Thymus (tissue), 11 donors: ENCODE results near the gene SEMA6A. TPM values are rescaled to one million over a fixed set of nuclear protein-coding genes. Genes with fewer than 3 reads are reported as not detected.

Source experiments
- DNase-seq, 9 donors: peaks; one replicate each; pipeline ENCODE4 v3.0.0-alpha.2; 2013; ENCODE audit warnings: low spot score in 9 of 9, low read depth in 6 of 9, missing footprints in 1 of 9
- H3K27ac ChIP-seq, 2 donors: one replicate each; pipeline ENCODE4 v1.5.1; 2013; ENCODE audit warnings: control low read depth in 1 of 2, low read depth in 1 of 2, low read length in 1 of 2, mild to moderate bottlenecking in 1 of 2, moderate library complexity in 1 of 2
- H3K27me3 ChIP-seq, 2 donors: one replicate each; pipeline ENCODE4 v1.5.1; 2013; ENCODE audit warnings: low read length in 1 of 2; ENCODE audit not compliant: control insufficient read depth in 2 of 2, insufficient read depth in 1 of 2
- H3K36me3 ChIP-seq, 2 donors: one replicate each; pipeline ENCODE4 v1.5.1; 2013; ENCODE audit warnings: low read length in 1 of 2, mild to moderate bottlenecking in 1 of 2, moderate library complexity in 1 of 2; ENCODE audit not compliant: control insufficient read depth in 2 of 2, insufficient read depth in 2 of 2
- H3K4me1 ChIP-seq, 2 donors: one replicate each; pipeline ENCODE4 v1.5.1; 2013; ENCODE audit warnings: low read length in 2 of 2; ENCODE audit not compliant: control insufficient read depth in 2 of 2, insufficient read depth in 2 of 2
- H3K4me3 ChIP-seq, 2 donors: one replicate each; pipeline ENCODE4 v1.5.1; 2013; ENCODE audit warnings: low read length in 2 of 2, control low read depth in 1 of 2, mild to moderate bottlenecking in 1 of 2
- H3K9me3 ChIP-seq, 2 donors: one replicate each; pipeline ENCODE4 v1.5.1; 2013; ENCODE audit warnings: low read length in 1 of 2, mild to moderate bottlenecking in 1 of 2; ENCODE audit not compliant: control insufficient read depth in 2 of 2, insufficient read depth in 1 of 2
- WGBS: extraction: QIAGEN DNeasy Blood & Tissue Kit; methylation state at CpG from one replicate; pipeline ENCODE4 v1.1.7; 2013; 5-methylcytosine and 5-hydroxymethylcytosine counted together
- polyA plus RNA-seq: library from polyadenylated mRNA; stranded (reverse); fragments of 200-250 nt; gene quantifications from one replicate; pipeline ENCODE4 v1.2.3, GENCODE V29; 2013
- total RNA-seq: library from RNA; stranded (reverse); fragments of 120-200 nt; gene quantifications from one replicate; pipeline ENCODE4 v1.2.4, GENCODE V29; 2013
- donor health status: healthy.

The SEMA6A gene
- total and polyA plus RNA-seq, 2 donors: 3.6 to 6.2 TPM

- Histone ChIP-seq H3K36me3 (no peaks in the 10 kb centered on the region), H3K9me3 (peaks cover 0 to 4% of the 10 kb centered on the region in 2 donors), H3K4me3 (no peak overlapping the region), H3K27me3 (no peaks in the 10 kb centered on the region), H3K27ac (no peak overlapping the region), H3K4me1 (no peaks in the 10 kb centered on the region)
- DNase-seq: no peak
Measured at GRCh38 chr5:116423141-116423540, 151.5 kb downstream of the SEMA6A start.

GRCh38 chr5:116421080-116421629, 153.5 kb downstream of the SEMA6A start:
- 90% methylated on average over 5 of the region's 5 CpGs for WGBS
- Histone ChIP-seq H3K36me3 (no peaks in the 10 kb centered on the region), H3K27me3 (no peaks in the 10 kb centered on the region), H3K4me3 (no peak overlapping the region), H3K27ac (no peak overlapping the region), H3K4me1 (no peaks in the 10 kb centered on the region), H3K9me3 (peaks cover 0 to 4% of the 10 kb centered on the region in 2 donors)
- no peak for DNase-seq

- Histone ChIP-seq H3K36me3 (no peaks in the 10 kb centered on the region), H3K27me3 (no peaks in the 10 kb centered on the region), H3K4me3 (no peak overlapping the region), H3K4me1 (no peaks in the 10 kb centered on the region), H3K27ac (no peak overlapping the region), H3K9me3 (peaks cover 0 to 4% of the 10 kb centered on the region in 2 donors)
- DNase-seq: no peak
- WGBS: 48% methylated on average over 4 of the region's 4 CpGs
Measured at GRCh38 chr5:116420540-116420939, 154.1 kb downstream of the SEMA6A start.

- H3K9me3 ChIP-seq: peaks cover 0 to 4% of the 10 kb centered on the region in 2 donors
- no peaks in the 10 kb centered on the region for H3K4me1 ChIP-seq
- no peak for DNase-seq
- no peak overlapping the region for H3K4me3 ChIP-seq
- no peaks in the 10 kb centered on the region for H3K27me3 ChIP-seq
- H3K36me3 ChIP-seq: no peaks in the 10 kb centered on the region
- no peak overlapping the region for H3K27ac ChIP-seq
- WGBS: 80% methylated on average over 1 of the region's 1 CpG
Measured at GRCh38 chr5:116419258-116419657, 155.4 kb downstream of the SEMA6A start.

GRCh38 chr5:116418774-116419173, 155.8 kb downstream of the SEMA6A start:
- Histone ChIP-seq H3K4me1 (no peaks in the 10 kb centered on the region), H3K9me3 (peaks cover 0 to 4% of the 10 kb centered on the region in 2 donors), H3K4me3 (no peak overlapping the region), H3K36me3 (no peaks in the 10 kb centered on the region), H3K27me3 (no peaks in the 10 kb centered on the region), H3K27ac (no peak overlapping the region)
- 97% methylated on average over 3 of the region's 3 CpGs for WGBS
- no peak for DNase-seq

DNA sequence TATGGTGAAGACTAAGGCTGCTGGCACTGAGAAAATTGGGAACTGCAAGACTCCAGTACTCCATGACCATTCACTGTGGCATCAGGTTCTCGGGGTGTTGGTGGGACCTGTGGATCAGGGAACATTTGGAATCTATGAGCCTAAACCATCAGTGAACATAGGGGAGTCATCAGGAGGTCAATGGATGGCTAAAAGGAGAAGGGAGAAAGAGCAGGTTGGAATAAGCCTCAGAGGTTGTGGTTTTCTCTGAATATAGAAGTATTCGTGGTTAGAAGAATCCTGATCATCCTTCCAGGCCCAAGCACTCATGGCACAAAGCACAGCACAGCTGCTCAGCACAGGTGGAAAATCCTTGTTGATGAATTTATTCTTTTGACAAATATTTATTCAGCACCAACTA, 156.6 kb downstream of the SEMA6A start:
- no peak for DNase-seq
- Histone ChIP-seq H3K27me3 (no peaks in the 10 kb centered on the region), H3K36me3 (no peaks in the 10 kb centered on the region), H3K27ac (no peak overlapping the region), H3K9me3 (peaks cover 0 to 4% of the 10 kb centered on the region in 2 donors), H3K4me3 (no peak overlapping the region), H3K4me1 (no peaks in the 10 kb centered on the region)
- WGBS: 68% methylated on average over 2 of the region's 2 CpGs

DNA sequence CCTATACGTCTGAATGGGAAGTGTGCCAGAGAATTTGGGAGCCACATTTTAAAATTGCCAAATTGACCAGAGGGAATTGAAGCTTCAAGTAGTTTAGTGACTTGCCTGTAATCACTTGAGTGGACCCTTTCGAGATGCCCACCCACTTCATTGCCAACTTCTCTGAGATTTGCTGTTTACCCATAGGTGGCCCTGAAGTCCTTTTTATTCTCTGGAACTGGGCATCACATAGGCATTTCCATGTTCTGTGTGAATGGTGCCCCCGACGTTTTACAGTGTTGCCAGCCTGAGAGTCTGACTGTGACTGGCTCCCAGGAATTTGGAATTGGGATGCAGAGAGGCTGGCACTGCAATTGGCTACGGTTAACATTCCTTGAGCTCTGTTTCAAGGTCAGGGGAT, 158.6 kb downstream of the SEMA6A start:
- Histone ChIP-seq H3K36me3 (no peaks in the 10 kb centered on the region), H3K27me3 (no peaks in the 10 kb centered on the region), H3K9me3 (peaks cover 0 to under 1% of the 10 kb centered on the region in 2 donors), H3K27ac (no peak overlapping the region), H3K4me3 (no peak overlapping the region), H3K4me1 (no peaks in the 10 kb centered on the region)
- 98% methylated on average over 5 of the region's 5 CpGs for WGBS
- no peak for DNase-seq

DNA sequence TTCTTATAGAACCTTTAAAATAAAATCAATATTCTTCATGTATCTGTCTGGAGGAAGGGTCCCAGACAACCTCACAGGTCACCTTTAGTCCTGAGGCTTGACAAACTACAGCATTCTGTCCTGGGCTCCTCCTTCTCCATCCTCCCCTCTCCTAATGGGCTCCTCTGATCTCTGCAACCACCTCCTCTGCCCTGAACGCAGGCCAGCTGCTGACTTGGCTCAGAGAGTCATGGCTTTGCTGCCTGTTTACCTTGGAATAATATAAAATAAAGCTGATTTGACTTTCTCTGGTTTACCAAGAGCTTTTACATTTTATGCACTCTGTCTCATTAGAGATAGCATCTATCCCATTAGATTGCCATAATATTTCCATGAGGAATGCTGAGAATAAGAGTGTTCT, 159.4 kb downstream of the SEMA6A start:
- Histone ChIP-seq H3K27ac (no peak overlapping the region), H3K4me3 (no peak overlapping the region), H3K27me3 (no peaks in the 10 kb centered on the region), H3K9me3 (no peaks in the 10 kb centered on the region), H3K36me3 (no peaks in the 10 kb centered on the region), H3K4me1 (no peaks in the 10 kb centered on the region)
- DNase-seq: no peak
- WGBS: 84% methylated on average over 1 of the region's 1 CpG

DNA sequence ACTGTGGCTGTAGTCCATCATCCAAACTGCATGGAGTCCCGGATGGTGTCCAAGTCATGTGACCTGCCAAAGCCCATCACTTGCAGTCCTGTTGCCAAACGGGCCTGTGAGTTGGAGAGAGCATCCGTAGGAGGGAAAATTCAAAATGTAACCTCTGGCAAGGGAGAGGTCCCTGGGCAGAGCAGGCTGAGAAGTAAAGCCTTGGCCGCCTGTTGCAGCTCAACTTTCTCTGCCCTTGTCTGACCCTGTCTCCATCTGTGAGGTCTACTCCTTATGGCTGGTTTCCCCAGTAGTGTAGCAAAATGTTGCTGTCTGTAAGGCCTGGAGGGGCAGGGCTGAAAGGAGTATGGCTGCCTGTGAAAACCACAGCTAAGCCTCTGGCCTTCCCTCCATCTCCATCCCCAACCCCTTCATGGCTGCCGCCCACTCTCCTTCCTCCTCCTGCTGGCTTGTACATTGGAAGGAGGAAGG, 163.5 kb downstream of the SEMA6A start:
- Histone ChIP-seq H3K4me1 (no peaks in the 10 kb centered on the region), H3K9me3 (no peaks in the 10 kb centered on the region), H3K27ac (no peak overlapping the region), H3K36me3 (no peaks in the 10 kb centered on the region), H3K27me3 (no peaks in the 10 kb centered on the region), H3K4me3 (no peak overlapping the region)
- 96% methylated on average over 5 of the region's 5 CpGs for WGBS
- DNase-seq: no peak
